Keratinocyte (primary cell): ENCODE measurements around the gene MYL4. TPM values are rescaled to one million over a fixed set of nuclear protein-coding genes. Genes with fewer than 3 reads are reported as not detected.

ENCODE experiments used
- DNase-seq: peaks from one replicate; pipeline ENCODE4 v3.0.0-alpha.2; 2011; ENCODE audit warnings: low read depth, missing footprints, low spot score
- FAIRE-seq: peaks from 2 replicates; lab custom pipeline; 2011; peaks lifted over from hg19 to GRCh38; lab: Jason Lieb, UNC
- H2AFZ ChIP-seq: 2 replicates; pipeline ENCODE4 v1.6.0; 2012; ENCODE audit warnings: low read length, control low read depth, inconsistent platforms; ENCODE audit not compliant: control insufficient read depth
- H3K27ac ChIP-seq: 2 replicates; pipeline ENCODE4 v1.5.1; 2011; ENCODE audit warnings: low read length; ENCODE audit not compliant: control insufficient read depth, insufficient read depth
- H3K27me3 ChIP-seq: 3 replicates; pipeline ENCODE4 v1.6.0; 2011; ENCODE audit warnings: low read length; ENCODE audit not compliant: control insufficient read depth, insufficient read depth; ENCODE audit errors: extremely low read depth
- H3K36me3 ChIP-seq, 2 experiments: 2 replicates in 1 of 2; 3 replicates in 1 of 2; pipeline ENCODE4 v1.5.1; 2011; ENCODE audit warnings: low read length in 2 of 2, mild to moderate bottlenecking in 1 of 2; ENCODE audit not compliant: control insufficient read depth in 2 of 2, insufficient read depth in 2 of 2; ENCODE audit errors: extremely low read depth in 1 of 2
- H3K4me1 ChIP-seq: 3 replicates; pipeline ENCODE4 v1.5.1; 2011; ENCODE audit warnings: low read length; ENCODE audit not compliant: control insufficient read depth, insufficient read depth; ENCODE audit errors: extremely low read depth
- H3K4me2 ChIP-seq: 3 replicates; pipeline ENCODE4 v1.6.0; 2011; ENCODE audit warnings: low read depth, low read length; ENCODE audit not compliant: control insufficient read depth, insufficient read depth; ENCODE audit errors: extremely low read depth
- H3K4me3 ChIP-seq, 3 experiments: fragments of 200-600 bp in 1 of 3; sonication (generic) in 1 of 3; 2 replicates in 2 of 3; 3 replicates in 1 of 3; pipeline ENCODE4 v1.5.1; 2011 to 2016; ENCODE audit warnings: low read length in 3 of 3, mild to moderate bottlenecking in 3 of 3, control low read depth in 2 of 3, inconsistent platforms in 1 of 3, low read depth in 1 of 3, mixed read lengths in 1 of 3, mixed run types in 1 of 3, moderate library complexity in 1 of 3; ENCODE audit not compliant: control insufficient read depth in 2 of 3, insufficient read depth in 2 of 3; ENCODE audit errors: extremely low read depth in 1 of 3
- H3K79me2 ChIP-seq: 2 replicates; pipeline ENCODE4 v1.6.0; 2012; ENCODE audit warnings: low read length; ENCODE audit not compliant: control insufficient read depth, insufficient read depth
- H3K9ac ChIP-seq: 3 replicates; pipeline ENCODE4 v1.6.0; 2011; ENCODE audit warnings: low read length; ENCODE audit not compliant: control insufficient read depth, insufficient read depth; ENCODE audit errors: extremely low read depth
- H3K9me1 ChIP-seq: 3 replicates; pipeline ENCODE4 v1.6.0; 2011; ENCODE audit warnings: low read length; ENCODE audit not compliant: control insufficient read depth, insufficient read depth; ENCODE audit errors: extremely low read depth
- H3K9me3 ChIP-seq: 2 replicates; pipeline ENCODE4 v1.5.1; 2012; ENCODE audit warnings: low read depth, low read length; ENCODE audit not compliant: control insufficient read depth
- H4K20me1 ChIP-seq: 3 replicates; pipeline ENCODE4 v1.6.0; 2011; ENCODE audit warnings: low read length; ENCODE audit not compliant: control insufficient read depth, insufficient read depth; ENCODE audit errors: extremely low read depth
- CTCF ChIP-seq, 3 experiments: IDR thresholded peaks in 1 of 3; conservative IDR thresholded peaks in 1 of 3; optimal IDR thresholded peaks in 1 of 3; 2 replicates in 2 of 3; 3 replicates in 1 of 3; pipeline versions ENCODE3 to v1.5.1; 2011; ENCODE audit warnings: low read length in 3 of 3, mild to moderate bottlenecking in 3 of 3, moderate library complexity in 2 of 3, control low read depth in 1 of 3, inconsistent platforms in 1 of 3; ENCODE audit not compliant: insufficient read depth in 2 of 3; ENCODE audit errors: extremely low read depth in 1 of 3
- EZH2 ChIP-seq: IDR thresholded peaks from one replicate; pipeline ENCODE4 v1.6.1; 2012; ENCODE audit warnings: inconsistent platforms, mild to moderate bottlenecking, low read length, moderate library complexity
- dilution Hi-C: fragments of 300-500 bp; cut with MboI; formaldehyde crosslinking; loops from one replicate; pipeline ENCODE4 v1.7.0; 2020; ENCODE audit warnings: low sequenced_read_pairs; ENCODE audit not compliant: extremely low pct_ligation_motif_present
- polyA plus RNA-seq, 5 experiments: library from polyadenylated mRNA; depleted of rRNA in 3 of 5; stranded (reverse) in 3 of 5; stranded (forward) in 1 of 5; unstranded in 1 of 5; fragments of >200 nt; gene quantifications; 1 replicate in 1 of 5; 2 replicates in 3 of 5; 3 replicates in 1 of 5; pipeline versions ENCODE4 v1.2.1 to v1.2.3, GENCODE V29; 2011 to 2012; ENCODE audit warnings: missing spikeins in 2 of 5, low read depth in 1 of 5, low replicate concordance in 1 of 5
- small RNA-seq, 3 experiments: library from RNA; depleted of rRNA; stranded (forward); fragments of <200 nt; gene quantifications; one replicate each; pipeline ENCODE3, GENCODE V24; 2012; ENCODE audit warnings: low read depth in 3 of 3, low replicate concordance in 1 of 3; ENCODE audit not compliant: insufficient read length in 3 of 3

MYL4 gene
- polyA plus RNA-seq, 1 donor (not counting 4 experiments of a cell fraction or from before 2014, with no cell fraction given), result not detected

GRCh38 chr17:47273245-47273644 is 64.1 kb downstream of the MYL4 start:
- Histone ChIP-seq H3K79me2 (no peaks in the 10 kb centered on the region), H3K9ac (no peak overlapping the region), H4K20me1 (no peaks in the 10 kb centered on the region), H2AFZ (no peak overlapping the region), H3K27ac (no peak overlapping the region), H3K36me3 (no peaks in the 10 kb centered on the region), H3K27me3 (peaks cover 18% of the 10 kb centered on the region), H3K4me1 (peaks cover 7% of the 10 kb centered on the region), H3K9me3 (no peaks in the 10 kb centered on the region), H3K4me3 (no peak overlapping the region), H3K4me2 (no peak overlapping the region), H3K9me1 (no peaks in the 10 kb centered on the region)
- TF ChIP-seq EZH2, result no peak
- TF ChIP-seq CTCF (optimal IDR thresholded peaks at IDR 0.05 in 1 of 3, IDR thresholded peaks at IDR 0.05 in 1 of 3, conservative IDR thresholded peaks at IDR 0.05 in 1 of 3; ENCODE audit: extremely low read depth in 1 of 3, insufficient read depth in 2 of 3, low read length in 3 of 3), result no peak
- dilution Hi-C loops, result no loop called here
- FAIRE-seq (no peak), DNase-seq (no peak)

Small RNA genes lying within 50 kb of the gene (small RNA-seq; reads per million reads assigned to genes)
- 0 reads per million in 3 experiments for gene RNU7-186P

Other genes with a start within 250 kb of the MYL4 start
- not detected in 3 replicates for gene RPRML, start 230.1 kb upstream of the MYL4 start, polyA plus RNA-seq
- 70.8 to 95.6 TPM (median 94.0 TPM) in 3 replicates for gene CDC27, start 20.1 kb upstream of the MYL4 start, polyA plus RNA-seq
- gene ITGB3, start 44.5 kb downstream of the MYL4 start, polyA plus RNA-seq, result not detected in 3 replicates
- 0.19 to 0.64 TPM (median 0.63 TPM) in 3 replicates for gene EFCAB13, start 114.6 kb downstream of the MYL4 start, polyA plus RNA-seq